GM19035 (cell line): ENCODE results near the gene TGM2.

Experiments
- ATAC-seq: cut with Tn5 transposase; IDR thresholded peaks from one replicate; pipeline ENCODE4 v1.9.1; 2021; ENCODE audit not compliant: unreplicated experiment

The TGM2 gene

GRCh38 chr20:38134427-38135270, 30.4 kb downstream of the TGM2 start:
- no peak for ATAC-seq

DNA sequence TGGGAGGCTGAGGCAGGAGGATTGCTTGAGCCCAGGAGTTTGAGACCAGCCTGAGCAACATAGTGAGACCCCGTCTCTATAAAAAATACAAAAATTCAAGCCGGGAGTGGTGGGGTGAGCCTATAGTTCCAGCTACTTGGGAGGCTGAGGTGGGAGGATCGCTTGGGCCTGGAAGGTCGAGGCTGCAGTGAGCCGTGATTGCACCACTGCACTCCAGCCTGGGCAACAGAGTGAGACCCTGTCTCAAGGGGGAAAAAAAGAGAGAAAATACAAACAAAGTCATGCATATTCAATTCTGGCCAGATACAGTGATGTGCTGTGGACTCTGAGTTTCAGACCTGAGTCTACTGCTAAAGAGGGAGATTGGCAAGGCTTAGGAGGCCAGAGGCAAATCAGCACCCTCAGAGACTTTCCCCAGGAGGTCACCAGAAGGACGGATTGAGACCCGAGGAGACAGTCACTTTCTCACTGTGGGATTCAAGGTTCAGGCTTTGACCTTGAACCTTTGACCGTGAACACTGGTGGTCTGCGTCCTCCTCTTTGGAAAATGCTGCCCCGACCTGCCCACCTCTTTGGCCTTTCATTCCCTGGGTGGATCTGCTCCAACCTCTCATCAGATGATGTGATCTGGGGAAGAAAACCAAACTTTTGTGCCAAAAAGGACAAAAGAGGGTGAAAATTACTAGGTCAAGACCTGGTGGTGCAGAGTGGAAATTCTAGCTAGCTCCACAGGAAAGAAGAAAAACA, 31.2 kb downstream of the TGM2 start:
- ATAC-seq, result no peak

DNA sequence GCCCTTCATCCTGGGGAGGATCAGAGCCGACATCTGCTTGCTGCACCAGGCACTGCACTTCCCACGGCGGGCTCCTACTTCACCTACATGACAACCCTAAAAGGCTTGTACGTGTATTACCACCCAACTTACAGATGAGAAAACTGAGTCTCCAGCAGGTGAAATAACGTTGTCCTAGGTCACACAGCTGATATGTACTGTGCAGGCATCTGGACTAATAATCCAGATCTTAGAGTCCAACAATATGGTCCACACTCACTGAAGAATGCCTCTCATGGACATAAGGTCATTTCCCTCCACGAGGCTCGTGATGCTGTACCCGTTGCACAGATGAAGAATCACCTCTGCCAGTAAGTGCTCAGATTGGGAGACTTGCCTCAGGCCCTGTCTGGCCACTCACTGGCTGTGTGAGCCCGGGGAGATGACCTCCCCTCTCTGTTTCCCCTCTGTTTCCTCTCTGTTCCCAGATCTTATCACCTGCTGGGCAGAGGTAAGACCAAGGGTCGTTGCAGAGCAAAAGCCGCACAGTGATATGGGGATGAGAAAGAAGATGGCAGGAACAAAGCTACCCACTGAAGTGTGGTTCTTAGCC, 32.1 kb downstream of the TGM2 start:
- no peak for ATAC-seq

DNA sequence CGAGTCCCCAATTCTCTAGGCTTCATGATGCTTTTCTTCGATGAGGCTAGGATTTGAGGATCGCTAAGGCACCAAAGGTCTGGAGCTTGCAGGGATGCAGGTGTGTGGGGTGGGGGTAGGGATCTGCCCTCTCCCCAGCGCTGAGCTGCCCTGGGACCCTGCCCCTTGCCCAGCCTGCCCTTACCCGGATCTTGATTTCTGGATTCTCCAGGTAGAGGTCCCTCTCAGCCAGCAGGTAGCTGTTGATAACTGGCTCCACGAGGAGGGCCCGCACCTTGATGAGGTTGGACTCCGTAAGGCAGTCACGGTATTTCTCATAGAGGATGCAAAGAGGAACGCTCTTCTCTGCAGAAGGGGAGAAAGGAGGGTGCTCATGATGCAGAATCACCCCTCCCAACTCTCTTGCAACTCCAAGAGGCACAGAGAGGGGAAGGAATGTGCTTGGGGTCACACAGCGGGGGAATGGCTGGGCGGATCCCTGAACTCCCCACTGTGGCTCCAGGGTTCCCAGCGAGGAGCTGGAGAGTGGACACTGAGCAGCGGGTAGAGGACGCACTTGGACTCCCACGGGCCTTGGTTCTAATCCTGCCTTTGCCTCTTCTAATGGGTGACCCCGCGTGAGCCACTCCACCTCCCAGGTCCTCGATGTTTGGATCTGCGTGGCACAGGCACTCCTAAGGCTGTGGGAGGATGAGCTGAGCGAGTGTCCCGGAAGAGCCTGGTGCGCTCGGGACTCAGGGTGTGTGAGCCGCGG, 32.7 kb downstream of the TGM2 start:
- ATAC-seq, result no peak

DNA sequence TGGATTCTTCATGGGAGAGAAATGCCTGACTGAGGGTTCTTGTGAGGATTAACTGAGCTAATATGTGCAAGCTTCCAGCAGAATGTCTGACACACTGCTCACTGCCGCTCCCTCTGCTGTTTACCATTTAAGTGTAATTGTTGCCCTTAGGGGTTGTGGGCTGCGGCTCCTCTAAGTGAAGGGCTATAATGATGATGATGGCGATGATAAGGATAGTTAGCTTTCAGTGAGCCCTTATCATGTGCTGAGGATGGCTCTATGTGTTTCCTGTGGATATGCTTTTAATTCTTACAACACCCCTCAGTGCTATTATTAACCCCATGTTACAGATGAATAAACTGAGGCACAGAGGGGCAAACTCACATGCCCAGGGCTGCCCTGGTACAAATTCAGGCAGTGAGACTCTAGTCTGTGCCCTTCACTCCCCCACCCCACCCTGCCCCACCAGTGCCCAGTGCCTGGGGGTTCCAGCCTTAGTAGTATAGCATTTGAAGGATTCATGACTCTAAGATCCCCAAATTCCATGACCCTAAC, 33.4 kb downstream of the TGM2 start:
- no peak for ATAC-seq

GRCh38 chr20:38130687-38131587, 34.1 kb downstream of the TGM2 start:
- no peak for ATAC-seq

DNA sequence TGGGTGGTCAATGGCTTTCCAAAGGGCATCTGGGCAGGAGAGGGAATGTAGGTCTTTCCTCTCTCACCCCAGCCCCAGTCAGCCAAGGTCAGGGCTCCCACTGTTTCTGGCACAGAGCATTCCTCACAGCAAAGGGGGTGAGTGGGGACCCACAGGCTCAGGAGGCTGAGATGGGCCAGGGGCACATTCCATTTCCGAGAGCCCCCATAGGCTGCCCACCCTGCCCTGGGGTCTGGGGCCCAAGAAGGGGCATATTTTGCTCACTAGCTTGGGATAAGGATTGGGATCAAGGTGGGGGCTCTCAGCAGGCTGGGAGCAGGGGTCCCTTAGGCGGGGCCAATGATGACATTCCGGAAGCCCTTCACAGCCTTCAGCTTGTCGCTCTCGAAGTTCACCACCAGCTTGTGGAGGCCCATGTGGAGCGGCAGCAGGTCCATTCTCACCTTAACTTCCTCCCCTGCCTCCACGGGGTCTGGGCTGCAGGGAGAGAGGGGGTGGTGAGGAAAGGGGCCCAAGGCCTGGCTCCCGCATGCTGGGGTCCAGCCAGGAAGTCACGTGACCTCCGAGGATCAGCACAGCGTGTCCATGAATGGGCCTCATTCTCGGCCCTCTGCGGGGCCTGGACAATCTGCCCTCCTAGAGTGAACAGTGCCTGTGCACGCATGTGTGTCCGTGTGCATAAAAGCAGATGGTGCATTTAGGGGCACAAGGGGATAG, 35.0 kb downstream of the TGM2 start:
- ATAC-seq, result no peak

DNA sequence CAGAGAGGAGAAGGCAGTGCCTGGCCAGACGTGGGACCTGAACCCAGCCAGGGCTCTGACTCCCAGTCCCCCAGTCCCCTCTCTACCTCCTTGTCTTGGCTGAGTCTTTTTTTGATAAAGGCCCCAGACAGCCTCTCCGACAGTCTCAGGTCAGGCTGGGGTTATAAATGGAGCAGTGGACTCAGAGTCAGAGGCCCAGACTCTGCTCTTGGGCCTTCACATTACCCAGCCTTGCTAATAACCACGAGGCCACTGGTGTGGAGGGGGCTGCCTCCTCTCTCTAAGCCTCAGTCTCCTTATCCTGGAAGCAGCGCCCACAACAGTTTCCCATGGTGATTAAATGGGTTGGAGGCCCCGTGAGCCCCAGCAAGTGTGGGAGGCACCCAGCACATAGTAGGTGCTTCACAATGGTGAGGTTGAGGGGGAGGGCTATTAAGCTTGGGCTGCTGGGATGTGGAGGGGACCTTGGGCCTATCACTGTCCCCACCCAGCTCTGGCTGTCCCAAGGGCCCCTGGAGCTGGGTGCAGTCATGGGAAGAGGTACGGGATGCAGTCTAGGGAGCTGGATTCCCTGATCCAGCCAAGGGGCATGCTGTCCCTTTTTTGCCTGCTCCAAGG, 35.7 kb downstream of the TGM2 start:
- no peak for ATAC-seq

DNA sequence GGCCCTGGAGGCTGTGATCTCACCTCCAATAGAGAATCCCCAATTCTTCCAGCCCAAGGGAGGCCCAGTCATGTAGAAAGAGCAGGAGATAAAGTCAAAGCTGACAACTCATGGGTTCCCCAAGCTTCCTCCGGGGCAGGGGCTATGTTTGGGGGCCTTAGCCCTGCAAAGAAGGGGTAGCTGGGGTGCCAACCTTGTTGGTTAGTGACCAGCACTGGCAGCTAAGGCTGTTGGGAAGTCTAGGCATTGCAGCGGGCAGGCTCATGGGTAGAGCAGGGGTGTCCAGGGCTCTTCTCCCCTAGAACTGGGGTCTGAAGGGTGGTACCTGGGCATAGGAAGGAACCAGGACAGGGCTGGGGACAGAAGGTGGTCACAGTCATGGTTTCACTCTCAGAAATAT, 36.4 kb downstream of the TGM2 start:
- ATAC-seq, result no peak

GRCh38 chr20:38127920-38128528, 37.0 kb downstream of the TGM2 start:
- no peak for ATAC-seq

GRCh38 chr20:38126932-38127621, 38.0 kb downstream of the TGM2 start:
- no peak for ATAC-seq

DNA sequence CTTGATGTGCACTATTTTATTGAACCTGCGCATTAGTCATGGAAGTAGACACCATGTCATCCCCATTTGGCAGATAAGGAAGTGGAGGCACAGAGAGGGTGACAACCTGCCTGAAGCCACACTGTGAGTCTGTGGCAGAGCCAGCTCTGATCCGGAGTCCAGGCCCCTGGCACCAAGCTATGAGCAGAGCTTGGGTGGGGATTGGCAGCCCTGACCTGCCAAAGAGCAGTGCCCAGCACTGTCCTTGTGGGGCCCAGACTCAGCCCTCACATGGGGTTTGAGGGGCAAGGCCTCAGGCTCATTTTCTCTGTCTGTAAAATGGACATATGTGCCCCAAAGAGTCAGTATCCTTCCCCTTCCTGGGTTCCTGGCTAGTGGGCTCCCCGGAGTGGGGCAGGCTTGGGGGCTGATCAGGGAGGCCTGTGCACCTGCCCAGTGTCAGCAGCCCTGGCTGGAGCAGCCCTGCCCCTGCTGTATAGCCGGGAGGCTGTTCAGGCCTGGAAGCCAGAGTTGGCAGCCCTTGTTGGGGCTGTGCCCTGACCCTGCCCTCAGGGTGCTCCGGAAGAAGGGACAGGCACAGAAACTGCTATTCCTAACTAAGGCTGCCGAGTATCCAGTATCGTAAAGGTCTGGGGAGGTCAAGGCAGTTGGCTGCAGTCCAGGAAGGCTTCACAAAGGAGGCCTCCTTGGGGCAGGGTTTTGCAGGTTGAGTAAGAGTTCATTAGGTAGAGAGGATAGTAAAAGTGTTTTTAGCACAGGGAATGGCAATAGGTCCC, 38.7 kb downstream of the TGM2 start:
- no peak for ATAC-seq

DNA sequence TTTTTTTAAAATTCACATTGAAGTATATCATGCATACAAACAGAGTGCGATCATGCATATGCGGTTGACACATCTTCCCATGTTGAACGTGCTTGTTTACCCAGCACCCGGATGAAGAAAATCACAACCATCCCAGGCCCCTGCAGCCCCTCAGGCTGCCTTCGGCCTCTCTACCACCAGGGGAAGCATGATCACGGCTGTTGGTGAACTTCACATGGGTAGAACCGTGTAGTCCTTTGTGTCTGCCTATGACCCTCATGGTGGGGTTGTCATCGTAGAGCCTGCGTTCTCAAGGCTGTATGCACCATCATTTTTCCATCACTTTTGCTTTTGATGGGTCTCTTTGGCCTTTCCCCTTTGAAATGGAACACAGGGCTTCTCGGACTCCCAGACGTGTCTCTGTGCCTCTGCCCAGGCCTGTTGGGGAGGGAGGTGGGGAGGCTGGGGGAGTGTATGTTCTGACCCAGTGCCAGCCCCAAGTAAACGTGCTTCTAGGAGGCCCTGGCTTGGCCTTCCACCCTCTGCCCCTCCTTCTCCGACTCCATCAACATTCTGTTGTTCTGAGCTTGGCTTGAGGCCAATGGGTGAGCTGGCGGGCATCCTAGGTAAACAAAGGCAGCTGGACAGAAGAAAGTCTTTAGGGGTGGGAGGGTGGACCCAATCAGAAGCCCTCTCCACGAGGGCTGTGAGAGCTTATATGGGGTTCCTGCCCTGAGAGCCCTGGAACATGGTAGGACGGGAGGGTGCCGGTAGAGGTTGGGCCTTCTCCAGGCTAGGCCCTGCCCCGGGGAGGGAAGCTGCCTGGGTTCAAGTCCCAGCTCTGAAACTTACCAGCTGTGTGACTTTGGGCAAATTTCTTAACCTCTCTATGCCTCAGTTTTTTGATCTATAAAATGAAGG, 39.7 kb downstream of the TGM2 start:
- ATAC-seq, result no peak

DNA sequence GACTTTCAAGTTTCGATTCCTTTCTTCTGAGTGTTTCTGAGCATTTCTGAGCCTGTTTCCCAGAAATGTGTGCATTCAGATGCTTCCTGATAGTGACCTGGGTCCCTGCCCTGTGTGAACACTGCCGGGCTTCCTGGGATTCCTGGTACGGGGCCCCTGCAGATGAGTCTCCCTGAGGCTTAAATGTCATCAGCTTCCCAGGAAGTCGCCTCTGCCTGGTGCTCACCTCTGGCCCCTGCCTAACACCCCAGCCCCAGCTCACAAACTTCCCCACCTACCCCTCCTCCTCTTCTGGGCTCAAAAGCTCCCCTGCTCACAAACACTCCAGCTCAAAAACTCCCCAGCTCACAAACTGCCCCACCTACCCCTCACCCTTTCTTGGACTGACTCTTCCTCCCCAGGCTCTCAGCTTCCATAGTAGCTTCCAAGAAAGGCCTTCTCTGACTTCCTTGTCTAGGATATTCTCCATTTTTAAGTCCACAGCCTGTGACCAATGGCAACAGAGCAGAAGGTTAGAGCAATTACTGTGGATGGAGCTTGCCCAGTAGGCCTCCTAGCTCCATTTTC, 42.0 kb downstream of the TGM2 start:
- no peak for ATAC-seq

GRCh38 chr20:38121741-38122140, 43.3 kb downstream of the TGM2 start:
- ATAC-seq, result no peak

- no peak for ATAC-seq
Observed at GRCh38 chr20:38120625-38120988, 44.5 kb downstream of the TGM2 start.
